ENCODE measurements around the gene COPS6.

COPS6 gene

GRCh38 chr7:100132697-100133151, 44.0 kb downstream of the COPS6 start (continued):
- TF ChIP-seq ZNF214 (tag by site-specific recombination; IDR thresholded peaks at IDR 0.05; ENCODE audit: borderline replicate concordance) (no peak), ZNF433 (tag by site-specific recombination; IDR thresholded peaks at IDR 0.05; ENCODE audit: low read depth) (no peak), ZNF398 (tag by site-specific recombination; IDR thresholded peaks at IDR 0.05) (no peak), IKZF3 (tag by site-specific recombination; IDR thresholded peaks at IDR 0.05) (peak; percentile 52), ZNF394 (tag by site-specific recombination; IDR thresholded peaks at IDR 0.05; ENCODE audit: borderline replicate concordance) (0 out of 2 replicates have a peak, but pooled peaks have one; percentile 48), KLF8 (tag by site-specific recombination; IDR thresholded peaks at IDR 0.05) (0 out of 2 replicates have a peak, but pooled peaks have one; percentile 41), ZNF707 (tag by site-specific recombination; IDR thresholded peaks at IDR 0.05) (no peak), ZNF701 (tag by site-specific recombination; IDR thresholded peaks at IDR 0.05) (no peak), ZNF660 (tag by site-specific recombination; IDR thresholded peaks at IDR 0.05) (0 out of 2 replicates have a peak, but pooled peaks have one; percentile 44), PRDM2 (tag by site-specific recombination; IDR thresholded peaks at IDR 0.05; ENCODE audit: borderline replicate concordance) (no peak), SCRT2 (tag by site-specific recombination; IDR thresholded peaks at IDR 0.05) (no peak), ZNF248 (tag by site-specific recombination; IDR thresholded peaks at IDR 0.05) (no peak)

GRCh38 chr7:100137851-100138760, 49.3 kb downstream of the COPS6 start:
- no peak overlapping the region for H3K4me3 ChIP-seq (ENCODE audit: low read depth, low read length)
- no peaks in the 10 kb centered on the region for H3K4me1 ChIP-seq (ENCODE audit: control insufficient read depth, insufficient read depth, low read length)
- ChIA-PET CTCF (interaction anchor here (0.6 to 2.1 kb wide), 6 partner anchors 7 to 468 kb away, joined by 3 to 7 read pairs (median 4); no protein-coding TSS in a partner anchor), POLR2A (interaction anchor here (0.8 to 2.1 kb wide), 2 partner anchors 11 to 69 kb away, joined by 4 to 8 read pairs; partner anchors contain the start of gene LAMTOR4)
- no peak overlapping the region for H3K27ac ChIP-seq (ENCODE audit: extremely low read depth, low read depth, low read length)
- no peaks in the 10 kb centered on the region for H3K9me3 ChIP-seq (ENCODE audit: control insufficient read depth, insufficient read depth, low read depth, low read length)
- H3K36me3 ChIP-seq (ENCODE audit: control insufficient read depth in 2 of 2, insufficient read depth in 1 of 2, low read length in 2 of 2): no peaks in the 10 kb centered on the region
- TF ChIP-seq ZNF366 (tag by site-specific recombination; conservative IDR thresholded peaks at IDR 0.05) (no peak), ZNF76 (tag by site-specific recombination; IDR thresholded peaks at IDR 0.05; ENCODE audit: borderline replicate concordance, low read depth) (no peak), TRIM28 (IDR thresholded peaks at IDR 0.05; ENCODE audit: borderline replicate concordance, low read length) (no peak), ZNF433 (tag by site-specific recombination; IDR thresholded peaks at IDR 0.05; ENCODE audit: low read depth) (no peak), ZSCAN4 (tag by site-specific recombination; IDR thresholded peaks at IDR 0.05) (no peak), ZNF114 (tag by site-specific recombination; IDR thresholded peaks at IDR 0.05) (no peak), KLF10 (tag by site-specific recombination; IDR thresholded peaks at IDR 0.05) (no peak), ZNF155 (tag by site-specific recombination; IDR thresholded peaks at IDR 0.05) (no peak), ZNF10 (tag by site-specific recombination; IDR thresholded peaks at IDR 0.05) (no peak), ZBTB6 (tag by site-specific recombination; IDR thresholded peaks at IDR 0.05) (no peak), OSR2 (tag by site-specific recombination; IDR thresholded peaks at IDR 0.05) (no peak), ZNF449 (tag by site-specific recombination; IDR thresholded peaks at IDR 0.05) (no peak), ZNF585B (tag by site-specific recombination; IDR thresholded peaks at IDR 0.05) (no peak)

All from HEK293 (cell line).